ENCODE data around the gene CLEC17A. TPM values are rescaled to one million over a fixed set of nuclear protein-coding genes. Genes with fewer than 3 reads are reported as not detected.
"Not testable (repeated sequence)": the region's sequence is repeated elsewhere in the genome, so short reads cannot be mapped to it uniquely, and the experiment has no call there.

The CLEC17A gene
- total and polyA plus RNA-seq, 8 donors, result 0.10 to 0.33 (median 0.14) TPM; not detected in 2

DNA sequence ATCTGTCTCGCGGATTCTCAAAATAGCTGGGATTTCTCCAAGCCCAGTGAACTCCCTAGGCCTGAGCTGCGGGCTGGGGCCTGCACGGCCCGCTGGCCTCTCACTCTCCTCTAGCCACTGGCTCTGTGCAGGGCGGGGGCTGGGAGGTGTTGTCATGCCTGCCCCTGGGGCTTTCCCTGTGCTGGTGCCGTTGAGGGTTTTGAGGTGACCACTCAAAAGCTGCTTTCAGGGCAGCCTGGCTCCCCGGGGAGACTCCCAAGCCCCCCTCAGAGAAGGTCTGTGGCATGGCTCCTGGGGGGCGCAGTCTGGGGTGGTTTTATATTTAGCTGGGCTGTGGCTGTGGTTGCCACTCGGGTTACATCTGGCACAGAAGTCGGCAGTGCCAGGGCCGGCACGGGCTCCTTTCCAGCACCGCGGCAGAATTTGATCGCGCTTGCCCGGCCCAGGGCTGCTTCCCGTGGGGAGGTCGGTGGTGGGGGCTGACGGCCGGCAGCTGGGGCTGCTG, 21.0 kb upstream of the CLEC17A start:
- peaks cover 0 to 32% of the 10 kb centered on the region in 2 donors for H3K36me3 ChIP-seq
- TF ChIP-seq, protein P1, sequence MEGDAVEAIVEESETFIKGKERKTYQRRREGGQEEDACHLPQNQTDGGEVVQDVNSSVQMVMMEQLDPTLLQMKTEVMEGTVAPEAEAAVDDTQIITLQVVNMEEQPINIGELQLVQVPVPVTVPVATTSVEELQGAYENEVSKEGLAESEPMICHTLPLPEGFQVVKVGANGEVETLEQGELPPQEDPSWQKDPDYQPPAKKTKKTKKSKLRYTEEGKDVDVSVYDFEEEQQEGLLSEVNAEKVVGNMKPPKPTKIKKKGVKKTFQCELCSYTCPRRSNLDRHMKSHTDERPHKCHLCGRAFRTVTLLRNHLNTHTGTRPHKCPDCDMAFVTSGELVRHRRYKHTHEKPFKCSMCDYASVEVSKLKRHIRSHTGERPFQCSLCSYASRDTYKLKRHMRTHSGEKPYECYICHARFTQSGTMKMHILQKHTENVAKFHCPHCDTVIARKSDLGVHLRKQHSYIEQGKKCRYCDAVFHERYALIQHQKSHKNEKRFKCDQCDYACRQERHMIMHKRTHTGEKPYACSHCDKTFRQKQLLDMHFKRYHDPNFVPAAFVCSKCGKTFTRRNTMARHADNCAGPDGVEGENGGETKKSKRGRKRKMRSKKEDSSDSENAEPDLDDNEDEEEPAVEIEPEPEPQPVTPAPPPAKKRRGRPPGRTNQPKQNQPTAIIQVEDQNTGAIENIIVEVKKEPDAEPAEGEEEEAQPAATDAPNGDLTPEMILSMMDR (IDR thresholded peaks at IDR 0.05), result no peak
- no peak overlapping the region for H3K27ac ChIP-seq
- H3K4me3 ChIP-seq, result no peak overlapping the region
- peaks cover 0 to 9% of the 10 kb centered on the region in 2 donors for H3K4me1 ChIP-seq
- intact Hi-C loops (cut with DNase I), result no loop called here
- no peaks in the 10 kb centered on the region for H3K27me3 ChIP-seq
- ATAC-seq (no peak), DNase-seq (no peak)
- H3K9me3 ChIP-seq, result no peaks in the 10 kb centered on the region

DNA sequence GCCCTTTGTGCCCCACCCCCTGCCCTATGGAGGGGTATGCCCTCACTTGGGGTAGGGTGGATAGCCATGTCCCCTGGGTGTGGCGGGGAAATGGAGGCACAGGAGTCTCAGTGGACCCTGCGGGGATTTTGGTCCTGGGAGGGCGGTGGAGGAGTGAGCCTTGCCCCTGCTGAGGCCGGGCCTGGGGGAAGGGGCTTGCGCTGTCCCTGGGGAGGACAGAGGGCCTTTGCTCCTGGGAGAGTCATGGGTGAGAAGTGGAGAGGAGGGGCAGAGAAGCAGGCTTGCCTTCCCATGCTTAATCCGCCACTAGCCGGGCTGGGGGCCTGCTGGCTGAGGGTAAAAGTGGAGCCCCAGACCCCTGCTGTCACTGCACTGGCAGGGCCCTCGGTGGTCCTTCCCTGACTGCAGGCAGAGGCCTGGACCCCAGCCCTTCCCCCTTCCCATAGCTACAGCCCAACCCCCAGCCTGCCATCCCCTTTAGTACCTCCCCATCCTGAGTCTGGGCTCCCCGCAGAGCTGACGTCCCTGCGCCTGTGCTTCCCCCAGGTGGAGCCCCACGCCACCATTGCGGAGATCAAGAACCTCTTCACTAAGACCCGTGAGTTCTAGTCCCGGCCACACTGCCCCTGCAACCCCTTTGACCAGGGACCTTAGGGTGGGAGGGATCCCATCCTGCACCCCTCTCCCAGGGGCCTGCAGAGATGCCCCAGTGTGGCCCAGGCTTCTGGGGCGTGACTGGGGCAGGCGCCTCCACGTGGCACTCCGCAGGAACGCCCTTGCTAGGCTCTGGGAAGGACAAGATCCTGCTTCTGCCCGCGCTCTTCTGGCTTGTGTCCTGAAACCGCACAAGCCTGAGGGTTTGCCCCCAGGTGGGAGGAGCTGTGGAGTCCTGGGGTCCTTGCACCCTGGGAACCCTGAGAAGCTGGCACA, 20.0 kb upstream of the CLEC17A start:
- Histone ChIP-seq H3K4me3 (no peak overlapping the region), H3K4me1 (peaks cover 0 to 5% of the 10 kb centered on the region in 2 donors), H3K27me3 (no peaks in the 10 kb centered on the region), H3K36me3 (peaks cover 0 to 38% of the 10 kb centered on the region in 2 donors), H3K9me3 (no peaks in the 10 kb centered on the region), H3K27ac (no peak overlapping the region)
- intact Hi-C loops (cut with DNase I), result no loop called here
- TF ChIP-seq, protein P1 (IDR thresholded peaks at IDR 0.05), result no peak
- DNase-seq, result no peak
- ATAC-seq, result no peak

DNA sequence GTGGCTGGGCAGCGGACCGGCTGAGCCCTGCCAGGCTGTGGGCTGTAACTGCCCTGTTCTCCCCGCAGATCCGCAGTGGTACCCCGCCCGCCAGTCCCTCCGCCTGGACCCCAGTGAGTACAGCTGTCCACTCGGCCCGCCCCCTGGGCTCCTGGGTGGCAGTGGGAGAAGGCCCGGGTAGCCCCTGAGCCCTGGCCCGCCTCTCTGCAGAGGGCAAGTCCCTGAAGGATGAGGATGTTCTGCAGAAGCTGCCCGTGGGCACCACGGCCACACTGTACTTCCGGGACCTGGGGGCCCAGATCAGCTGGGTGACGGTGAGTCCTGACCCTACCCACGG, 19.3 kb upstream of the CLEC17A start:
- H3K27ac ChIP-seq, result no peak overlapping the region
- H3K4me1 ChIP-seq, result peaks cover 0 to 5% of the 10 kb centered on the region in 2 donors
- intact Hi-C loops (cut with DNase I), result no loop called here
- TF ChIP-seq, protein P1 (IDR thresholded peaks at IDR 0.05), result no peak
- H3K4me3 ChIP-seq, result no peak overlapping the region
- ATAC-seq (no peak), DNase-seq (peak in 1 of 4 donors; percentile 74)
- no peaks in the 10 kb centered on the region for H3K9me3 ChIP-seq
- H3K36me3 ChIP-seq, result peaks cover 0 to 42% of the 10 kb centered on the region in 2 donors
- no peaks in the 10 kb centered on the region for H3K27me3 ChIP-seq

DNA sequence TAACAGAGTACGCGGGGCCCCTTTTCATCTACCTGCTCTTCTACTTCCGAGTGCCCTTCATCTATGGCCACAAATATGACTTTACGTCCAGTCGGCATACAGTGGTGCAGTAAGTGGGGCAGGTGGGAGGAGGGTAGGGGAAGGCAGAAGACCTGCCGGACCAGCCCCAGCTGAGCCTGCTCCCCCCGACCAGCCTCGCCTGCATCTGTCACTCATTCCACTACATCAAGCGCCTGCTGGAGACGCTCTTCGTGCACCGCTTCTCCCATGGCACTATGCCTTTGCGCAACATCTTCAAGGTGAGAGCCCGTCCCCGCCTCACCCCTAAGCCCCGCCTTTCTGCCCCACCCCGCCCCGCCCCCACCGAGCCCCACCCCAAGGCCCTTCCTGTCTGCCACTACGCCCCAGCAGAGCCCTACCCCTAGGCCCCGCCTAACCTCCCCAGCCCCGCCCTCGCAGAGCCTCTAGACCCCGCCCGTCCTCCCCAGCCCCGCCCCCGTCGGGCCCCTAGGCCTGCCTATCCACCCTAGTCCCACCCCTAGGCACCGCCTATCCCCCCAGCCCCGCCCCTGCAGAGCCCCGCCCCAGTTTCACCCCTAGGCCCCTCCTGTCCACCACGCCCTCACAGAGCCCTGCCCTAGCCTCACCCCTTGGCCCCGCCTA, 18.8 kb upstream of the CLEC17A start:
- H3K27ac ChIP-seq, result no peak overlapping the region
- no peaks in the 10 kb centered on the region for H3K27me3 ChIP-seq
- ATAC-seq (no peak), DNase-seq (peak in 1 of 4 donors; percentile 80)
- peaks cover 0 to 45% of the 10 kb centered on the region in 2 donors for H3K36me3 ChIP-seq
- H3K4me1 ChIP-seq, result peaks cover 0 to 6% of the 10 kb centered on the region in 2 donors
- H3K9me3 ChIP-seq, result no peaks in the 10 kb centered on the region
- H3K4me3 ChIP-seq, result no peak overlapping the region
- intact Hi-C loops (cut with DNase I), result no loop called here
- TF ChIP-seq, protein P1 (IDR thresholded peaks at IDR 0.05), result no peak

DNA sequence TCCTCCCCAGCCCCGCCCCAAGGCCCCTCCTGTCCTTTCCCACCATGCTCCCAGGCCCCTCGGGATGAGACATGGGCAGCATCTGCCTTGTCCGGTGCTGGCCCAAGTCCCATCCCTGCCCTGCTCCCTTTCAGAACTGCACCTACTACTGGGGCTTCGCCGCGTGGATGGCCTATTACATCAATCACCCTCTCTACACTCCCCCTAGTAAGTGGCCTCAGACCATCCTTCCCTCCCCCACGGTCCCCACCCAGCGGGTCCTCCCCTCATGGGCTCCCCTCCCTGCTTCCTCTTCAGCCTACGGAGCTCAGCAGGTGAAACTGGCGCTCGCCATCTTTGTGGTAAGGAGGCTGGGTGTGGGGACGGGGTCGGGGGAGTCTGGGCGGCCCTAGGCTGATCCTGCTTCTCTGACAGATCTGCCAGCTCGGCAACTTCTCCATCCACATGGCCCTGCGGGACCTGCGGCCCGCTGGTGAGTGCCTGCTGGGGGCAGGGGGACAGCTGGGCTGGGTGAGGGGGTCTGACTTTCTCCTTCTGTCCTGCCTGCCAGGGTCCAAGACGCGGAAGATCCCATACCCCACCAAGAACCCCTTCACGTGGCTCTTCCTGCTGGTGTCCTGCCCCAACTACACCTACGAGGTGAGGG, 18.1 kb upstream of the CLEC17A start:
- H3K9me3 ChIP-seq; DNase-seq; H3K27me3 ChIP-seq; intact Hi-C loops (cut with DNase I); H3K4me3 ChIP-seq; H3K27ac ChIP-seq; ATAC-seq: not testable (repeated sequence)
- H3K4me1 ChIP-seq, result peaks cover 0 to 12% of the 10 kb centered on the region in 2 donors
- H3K36me3 ChIP-seq, result peaks cover 0 to 45% of the 10 kb centered on the region in 2 donors

Measured in left lung (tissue), 10 donors.